ENCODE measurements around the gene CNPPD1. TPM values are rescaled to one million over a fixed set of nuclear protein-coding genes. Genes with fewer than 3 reads are reported as not detected.

Gene CNPPD1
- total RNA-seq, 3 donors from 2014 or later (not counting 1 experiment from before 2014, with no cell fraction given) = 64.4 to 72.4 (median 64.8) TPM

DNA sequence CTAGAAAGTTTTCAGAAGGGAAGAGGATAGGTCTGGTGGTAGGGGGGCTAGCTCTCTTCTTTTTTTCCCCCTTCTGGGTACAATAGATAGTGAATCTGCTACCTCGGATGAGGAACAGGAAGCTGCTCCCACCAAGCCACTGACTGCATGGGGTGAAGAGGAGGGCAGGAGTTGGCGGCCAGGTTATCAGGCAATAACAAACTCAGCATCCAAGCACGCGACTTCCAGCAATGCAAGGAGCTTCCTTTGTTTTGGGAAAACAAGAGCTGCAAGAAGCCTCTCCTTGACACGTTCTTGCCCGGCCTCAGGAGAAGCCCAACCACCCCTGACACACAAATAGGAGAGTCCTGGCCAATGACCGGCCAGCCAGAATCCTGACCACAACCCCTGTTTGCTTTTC is 48.3 kb downstream of the CNPPD1 start:
- H3K27ac Mint-ChIP-seq = no peak overlapping the region
- ATAC-seq (no peak), DNase-seq (no peak)
- Histone ChIP-seq H3K36me3 (ENCODE audit: control insufficient read depth, insufficient read depth, low read length) (no peaks in the 10 kb centered on the region), H3K9me3 (ENCODE audit: control insufficient read depth, insufficient read depth, low read length) (no peaks in the 10 kb centered on the region), H3K4me3 (ENCODE audit: low read length) (no peak overlapping the region), H3K27me3 (ENCODE audit: control insufficient read depth, insufficient read depth, low read length) (no peaks in the 10 kb centered on the region), H3K27ac (ENCODE audit: low read length) (no peak overlapping the region), H3K4me1 (ENCODE audit: control insufficient read depth, insufficient read depth, low read length) (peaks cover 23% of the 10 kb centered on the region)
- H3K4me3 Mint-ChIP-seq = no peak overlapping the region
- peaks cover 48 to 49% of the 10 kb centered on the region in 2 donors for H3K4me1 Mint-ChIP-seq
- WGBS (ENCODE audit: insufficient coverage) = 70% methylated on average over 7 of the region's 7 CpGs
- no peak for TF ChIP-seq CTCF (IDR thresholded peaks at IDR 0.05)
- H3K9me3 Mint-ChIP-seq = no peaks in the 10 kb centered on the region
- H3K27me3 Mint-ChIP-seq (ENCODE audit: low read depth in 2 of 2) = no peaks in the 10 kb centered on the region
- intact Hi-C loops (cut with micrococcal nuclease) = no loop called here
- no peaks in the 10 kb centered on the region for H3K36me3 Mint-ChIP-seq

DNA sequence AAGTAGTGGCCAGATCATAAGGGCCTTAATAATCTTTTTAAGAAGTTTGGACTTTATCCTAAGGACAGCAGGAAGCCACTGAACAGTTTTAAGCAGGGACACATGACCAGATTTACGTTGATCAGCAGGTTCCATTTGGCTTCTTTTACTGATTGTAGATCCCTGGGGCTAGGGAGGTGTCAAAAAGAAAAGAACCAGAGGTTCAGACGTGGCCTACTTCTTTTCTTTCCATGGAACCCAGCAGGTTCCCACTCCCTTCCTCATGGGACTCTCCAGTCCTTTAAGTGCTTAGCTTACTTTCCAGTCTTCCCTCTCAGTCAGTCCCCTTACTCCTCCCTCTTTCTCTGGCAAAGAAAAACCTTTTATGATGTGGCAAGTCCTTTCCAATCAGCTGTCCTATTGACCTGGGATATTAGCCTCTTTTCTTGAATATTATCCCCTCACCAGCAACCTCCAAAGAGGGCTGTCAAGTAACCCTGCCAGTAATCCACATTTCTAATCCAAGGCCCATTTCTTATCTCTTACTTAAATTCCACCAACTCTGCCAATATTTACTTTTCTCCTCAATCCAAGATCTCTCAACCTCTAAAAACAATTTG is 49.6 kb downstream of the CNPPD1 start:
- no peaks in the 10 kb centered on the region for H3K36me3 Mint-ChIP-seq
- Histone ChIP-seq H3K9me3 (ENCODE audit: control insufficient read depth, insufficient read depth, low read length) (no peaks in the 10 kb centered on the region), H3K36me3 (ENCODE audit: control insufficient read depth, insufficient read depth, low read length) (no peaks in the 10 kb centered on the region), H3K27me3 (ENCODE audit: control insufficient read depth, insufficient read depth, low read length) (no peaks in the 10 kb centered on the region), H3K27ac (ENCODE audit: low read length) (no peak overlapping the region), H3K4me1 (ENCODE audit: control insufficient read depth, insufficient read depth, low read length) (peaks cover 23% of the 10 kb centered on the region), H3K4me3 (ENCODE audit: low read length) (no peak overlapping the region)
- WGBS (ENCODE audit: insufficient coverage) = 89% methylated on average over 2 of the region's 2 CpGs
- H3K27ac Mint-ChIP-seq = peak overlapping the region in 1 of 2 donors; percentile 10
- H3K9me3 Mint-ChIP-seq = no peaks in the 10 kb centered on the region
- H3K4me1 Mint-ChIP-seq = peaks cover 52% of the 10 kb centered on the region in 2 donors
- TF ChIP-seq CTCF (IDR thresholded peaks at IDR 0.05) = no peak
- ATAC-seq = no peak
- DNase-seq = no peak
- intact Hi-C loops (cut with micrococcal nuclease) = no loop called here
- no peaks in the 10 kb centered on the region for H3K27me3 Mint-ChIP-seq (ENCODE audit: low read depth in 2 of 2)
- no peak overlapping the region for H3K4me3 Mint-ChIP-seq

- H3K36me3 ChIP-seq (ENCODE audit: control insufficient read depth, insufficient read depth, low read length) = no peaks in the 10 kb centered on the region
- Mint-ChIP-seq H3K4me3 (no peak overlapping the region), H3K27ac (peak overlapping the region; percentile 2 to 10), H3K27me3 (ENCODE audit: low read depth in 2 of 2) (no peaks in the 10 kb centered on the region), H3K36me3 (no peaks in the 10 kb centered on the region), H3K4me1 (peaks cover 52% of the 10 kb centered on the region in 2 donors), H3K9me3 (no peaks in the 10 kb centered on the region)
- no peak for DNase-seq
- H3K27me3 ChIP-seq (ENCODE audit: control insufficient read depth, insufficient read depth, low read length) = no peaks in the 10 kb centered on the region
- H3K4me1 ChIP-seq (ENCODE audit: control insufficient read depth, insufficient read depth, low read length) = peaks cover 23% of the 10 kb centered on the region
- WGBS (ENCODE audit: insufficient coverage) = 94% methylated on average over 3 of the region's 3 CpGs
- no peak for TF ChIP-seq CTCF (IDR thresholded peaks at IDR 0.05)
- H3K9me3 ChIP-seq (ENCODE audit: control insufficient read depth, insufficient read depth, low read length) = no peaks in the 10 kb centered on the region
- H3K27ac ChIP-seq (ENCODE audit: low read length) = no peak overlapping the region
- intact Hi-C loops (cut with micrococcal nuclease) = no loop called here
- ATAC-seq = no peak
- H3K4me3 ChIP-seq (ENCODE audit: low read length) = no peak overlapping the region
Measured at GRCh38 chr2:219126555-219126954, 50.2 kb downstream of the CNPPD1 start.

- Mint-ChIP-seq H3K9me3 (no peaks in the 10 kb centered on the region), H3K4me1 (peaks cover 52% of the 10 kb centered on the region in 2 donors), H3K4me3 (peak overlapping the region; percentile 19), H3K27ac (peak overlapping the region; percentile 2 to 10), H3K36me3 (no peaks in the 10 kb centered on the region), H3K27me3 (ENCODE audit: low read depth in 2 of 2) (no peaks in the 10 kb centered on the region)
- WGBS (ENCODE audit: insufficient coverage) = no CpG with 5 or more reads among the region's 1 CpG
- intact Hi-C loops (cut with micrococcal nuclease) = no loop called here
- no peaks in the 10 kb centered on the region for H3K36me3 ChIP-seq (ENCODE audit: control insufficient read depth, insufficient read depth, low read length)
- H3K27me3 ChIP-seq (ENCODE audit: control insufficient read depth, insufficient read depth, low read length) = no peaks in the 10 kb centered on the region
- no peak overlapping the region for H3K4me3 ChIP-seq (ENCODE audit: low read length)
- ATAC-seq = no peak
- no peak for DNase-seq
- peaks cover 23% of the 10 kb centered on the region for H3K4me1 ChIP-seq (ENCODE audit: control insufficient read depth, insufficient read depth, low read length)
- no peaks in the 10 kb centered on the region for H3K9me3 ChIP-seq (ENCODE audit: control insufficient read depth, insufficient read depth, low read length)
- no peak overlapping the region for H3K27ac ChIP-seq (ENCODE audit: low read length)
- TF ChIP-seq CTCF (IDR thresholded peaks at IDR 0.05) = no peak
Measured at GRCh38 chr2:219125886-219126270, 50.8 kb downstream of the CNPPD1 start.

All from natural killer cell (primary cell).